CD4-positive, alpha-beta T cell (primary cell): ENCODE data around the gene ABCC11. TPM values are rescaled to one million over a fixed set of nuclear protein-coding genes. Genes with fewer than 3 reads are reported as not detected.

Source experiments
- ATAC-seq: fragments of 200-7000 bp; cut with Tn5 transposase; one replicate; pipeline ENCODE4 v1.10.0; 2022; ENCODE audit warnings: mild to moderate bottlenecking; ENCODE audit not compliant: poor library complexity
- CTCF ChIA-PET: fragments of 350-600 bp; sonication (Branson Sonifier 250); formaldehyde crosslinking; loops from one replicate; lab custom pipeline; 2021; ENCODE audit warnings: antibody characterized with exemption, inconsistent platforms; lab: Charles Lee
- POLR2A ChIA-PET: fragments of 350-600 bp; sonication (Branson Sonifier 250); formaldehyde crosslinking; loops from one replicate; lab custom pipeline; 2021; ENCODE audit warnings: antibody characterized with exemption, inconsistent platforms; lab: Charles Lee
- DNase-seq, 14 experiments: peaks; one replicate each; pipeline ENCODE4 v3.0.0-alpha.2; 2013 to 2020; ENCODE audit warnings: mixed read lengths in 2 of 14
- H3K27ac ChIP-seq, 2 donors: one replicate each; pipeline versions ENCODE4 v1.5.1 to v1.7.0; 2013; ENCODE audit warnings: low read length in 2 of 2, low read depth in 1 of 2, mild to moderate bottlenecking in 1 of 2
- H3K27me3 ChIP-seq, 2 experiments: 1 replicate in 1 of 2; 2 replicates in 1 of 2; pipeline versions ENCODE4 v1.6.1 to v1.7.0; 2013; ENCODE audit warnings: low read length in 2 of 2, control low read depth in 1 of 2, mild to moderate bottlenecking in 1 of 2, moderate library complexity in 1 of 2; ENCODE audit not compliant: insufficient read depth in 2 of 2, control insufficient read depth in 1 of 2
- H3K36me3 ChIP-seq: one replicate; pipeline ENCODE4 v1.6.1; 2013; ENCODE audit warnings: low read length, control low read depth; ENCODE audit not compliant: insufficient read depth
- H3K4me1 ChIP-seq: one replicate; pipeline ENCODE4 v1.6.1; 2013; ENCODE audit warnings: low read length, control low read depth; ENCODE audit not compliant: insufficient read depth
- H3K4me3 ChIP-seq: one replicate; pipeline ENCODE4 v1.5.1; 2013; ENCODE audit warnings: mild to moderate bottlenecking, low read length, moderate library complexity
- H3K9me3 ChIP-seq, 2 experiments: 1 replicate in 1 of 2; 2 replicates in 1 of 2; pipeline versions ENCODE4 v1.6.1 to v1.7.0; 2013; ENCODE audit warnings: low read length in 2 of 2, mild to moderate bottlenecking in 2 of 2, control low read depth in 1 of 2, moderate library complexity in 1 of 2; ENCODE audit not compliant: control insufficient read depth in 1 of 2, insufficient read depth in 1 of 2
- H3K27ac Mint-ChIP-seq: one replicate; pipeline ENCODE4 v1.8.0; 2020; ENCODE audit warnings: mixed read lengths
- H3K27me3 Mint-ChIP-seq: one replicate; pipeline ENCODE4 v1.8.0; 2021; ENCODE audit warnings: mixed read lengths
- H3K36me3 Mint-ChIP-seq: one replicate; pipeline ENCODE4 v1.8.0; 2021; ENCODE audit warnings: low read depth, mixed read lengths
- H3K4me1 Mint-ChIP-seq: one replicate; pipeline ENCODE4 v1.8.0; 2021; ENCODE audit warnings: low read depth, mixed read lengths
- H3K4me3 Mint-ChIP-seq: one replicate; pipeline ENCODE4 v1.8.0; 2020; ENCODE audit warnings: mild to moderate bottlenecking, mixed read lengths
- H3K9me3 Mint-ChIP-seq: one replicate; pipeline ENCODE4 v1.8.0; 2020; ENCODE audit warnings: mixed read lengths
- CTCF ChIP-seq: fragments of 200-600 bp; IDR thresholded peaks from one replicate; pipeline ENCODE4 v1.8.0; 2022; ENCODE audit warnings: antibody characterized with exemption, mild to moderate bottlenecking
- intact Hi-C, 2 experiments: fragments of 100-400 bp; cut with DNase I in 1 of 2; cut with micrococcal nuclease in 1 of 2; formaldehyde crosslinking; loops; one replicate each; pipeline versions ENCODE4 v1.15.1 to v1.9.0; 2023 to 2025; cut with DNase I, micrococcal nuclease
- total RNA-seq, 174 experiments: library from RNA in 2 of 174; stranded (reverse) in 2 of 174; gene quantifications; one replicate each; pipeline ENCODE4 v1.2.3 and lab custom pipeline; 2021 to 2026

The ABCC11 gene
- total RNA-seq, 2 experiments from 2014 or later, result 0.08 TPM; not detected in 1

DNA sequence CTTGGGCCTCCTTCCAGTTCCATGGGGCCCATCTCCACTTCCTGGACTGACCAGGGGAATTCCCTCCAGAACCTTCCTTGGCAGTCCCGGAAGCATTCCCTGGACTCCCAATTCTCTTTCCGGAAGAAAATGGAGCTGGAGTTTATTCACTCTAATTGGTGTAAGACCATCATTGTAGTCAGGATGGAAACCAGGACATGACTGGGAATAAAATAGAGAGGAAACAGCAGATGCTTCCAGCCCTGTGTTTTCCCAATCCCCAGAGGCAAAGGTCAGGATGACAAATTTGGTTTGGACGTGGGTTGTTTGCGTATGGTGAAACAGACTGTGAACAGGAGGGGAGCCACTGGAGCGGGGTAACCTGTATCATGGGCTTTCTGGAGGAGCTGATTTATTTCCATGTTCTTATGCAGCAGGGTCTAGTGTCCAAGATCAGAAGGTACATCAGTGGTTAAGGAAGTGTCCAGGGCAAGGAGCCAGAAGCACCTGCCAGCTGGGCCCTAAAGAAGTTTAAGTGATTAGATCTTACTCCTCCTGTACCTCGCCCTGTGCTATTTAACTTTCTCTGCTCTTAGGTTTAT is 11.7 kb downstream of the ABCC11 start:
- Mint-ChIP-seq H3K27ac (no peak overlapping the region), H3K9me3 (peaks cover 2% of the 10 kb centered on the region), H3K36me3 (no peaks in the 10 kb centered on the region), H3K4me3 (no peak overlapping the region), H3K4me1 (no peaks in the 10 kb centered on the region), H3K27me3 (peaks cover 5% of the 10 kb centered on the region)
- H3K27ac ChIP-seq, result no peak overlapping the region
- no peaks in the 10 kb centered on the region for H3K27me3 ChIP-seq
- TF ChIP-seq CTCF, result no peak
- ChIA-PET POLR2A (no interaction called here), CTCF (no interaction called here)
- no peak overlapping the region for H3K4me3 ChIP-seq
- DNase-seq (no peak), ATAC-seq (no peak)
- intact Hi-C loops, result no loop called here
- H3K9me3 ChIP-seq, result no peaks in the 10 kb centered on the region
- no peaks in the 10 kb centered on the region for H3K36me3 ChIP-seq
- H3K4me1 ChIP-seq, result no peaks in the 10 kb centered on the region

DNA sequence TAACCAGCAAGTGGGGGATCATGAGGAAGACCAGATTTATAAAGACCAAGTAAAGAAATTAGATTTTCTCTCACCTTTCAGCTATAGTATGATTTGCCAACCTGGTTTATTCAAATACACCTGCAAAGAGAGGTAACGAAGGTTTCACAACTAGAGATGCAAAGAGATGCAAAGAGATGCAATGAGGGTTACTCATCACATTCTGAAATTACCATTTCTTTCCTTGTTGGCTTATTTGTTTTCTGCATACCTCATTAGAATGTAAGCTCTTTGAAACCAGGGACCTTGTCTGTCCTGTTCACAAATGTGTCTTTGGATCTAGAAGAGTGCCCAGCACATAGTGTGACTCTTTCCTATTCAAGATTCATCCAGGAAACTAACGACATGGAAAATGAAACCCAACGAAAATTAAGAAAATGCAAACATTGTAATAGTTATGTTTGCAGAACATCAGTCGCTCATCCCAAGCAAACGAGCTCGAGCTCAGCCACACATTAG is 12.2 kb downstream of the ABCC11 start:
- ATAC-seq (no peak), DNase-seq (no peak)
- no peak for TF ChIP-seq CTCF
- POLR2A ChIA-PET, result interaction anchor here (1.2 kb wide), 1 partner anchor 84 kb away, joined by 3 read pairs; no protein-coding TSS in a partner anchor
- Mint-ChIP-seq H3K9me3 (peaks cover under 1% of the 10 kb centered on the region), H3K36me3 (no peaks in the 10 kb centered on the region), H3K27me3 (peaks cover 7% of the 10 kb centered on the region), H3K4me3 (no peak overlapping the region), H3K27ac (no peak overlapping the region), H3K4me1 (no peaks in the 10 kb centered on the region)
- Histone ChIP-seq H3K27ac (no peak overlapping the region), H3K4me3 (no peak overlapping the region), H3K27me3 (no peaks in the 10 kb centered on the region), H3K9me3 (no peaks in the 10 kb centered on the region), H3K36me3 (no peaks in the 10 kb centered on the region), H3K4me1 (no peaks in the 10 kb centered on the region)
- intact Hi-C loops, result no loop called here
- CTCF ChIA-PET, result no interaction called here

GRCh38 chr16:48234630-48235029 is 12.7 kb downstream of the ABCC11 start:
- no peaks in the 10 kb centered on the region for H3K4me1 Mint-ChIP-seq
- DNase-seq (no peak), ATAC-seq (no peak)
- Histone ChIP-seq H3K27me3 (no peaks in the 10 kb centered on the region), H3K4me3 (no peak overlapping the region), H3K9me3 (no peaks in the 10 kb centered on the region), H3K36me3 (no peaks in the 10 kb centered on the region), H3K27ac (no peak overlapping the region), H3K4me1 (no peaks in the 10 kb centered on the region)
- H3K4me3 Mint-ChIP-seq, result no peak overlapping the region
- no peaks in the 10 kb centered on the region for H3K36me3 Mint-ChIP-seq
- intact Hi-C loops, result loop anchor here in 1 of 2 experiments (5.0 kb wide), 1 partner anchor 398 kb away; no protein-coding TSS in a partner anchor
- TF ChIP-seq CTCF, result no peak
- ChIA-PET CTCF (no interaction called here), POLR2A (interaction anchor here (1.2 kb wide), 1 partner anchor 84 kb away, joined by 3 read pairs; no protein-coding TSS in a partner anchor)
- no peaks in the 10 kb centered on the region for H3K9me3 Mint-ChIP-seq
- no peak overlapping the region for H3K27ac Mint-ChIP-seq
- peaks cover 12% of the 10 kb centered on the region for H3K27me3 Mint-ChIP-seq
